NCI-H69 (cell line): ENCODE data around the gene NUMA1.

Source experiments
- DNase-seq: peaks from one replicate; lab custom pipeline; 2025; lab: John Stamatoyannopoulos, UW

The NUMA1 gene, protein sequence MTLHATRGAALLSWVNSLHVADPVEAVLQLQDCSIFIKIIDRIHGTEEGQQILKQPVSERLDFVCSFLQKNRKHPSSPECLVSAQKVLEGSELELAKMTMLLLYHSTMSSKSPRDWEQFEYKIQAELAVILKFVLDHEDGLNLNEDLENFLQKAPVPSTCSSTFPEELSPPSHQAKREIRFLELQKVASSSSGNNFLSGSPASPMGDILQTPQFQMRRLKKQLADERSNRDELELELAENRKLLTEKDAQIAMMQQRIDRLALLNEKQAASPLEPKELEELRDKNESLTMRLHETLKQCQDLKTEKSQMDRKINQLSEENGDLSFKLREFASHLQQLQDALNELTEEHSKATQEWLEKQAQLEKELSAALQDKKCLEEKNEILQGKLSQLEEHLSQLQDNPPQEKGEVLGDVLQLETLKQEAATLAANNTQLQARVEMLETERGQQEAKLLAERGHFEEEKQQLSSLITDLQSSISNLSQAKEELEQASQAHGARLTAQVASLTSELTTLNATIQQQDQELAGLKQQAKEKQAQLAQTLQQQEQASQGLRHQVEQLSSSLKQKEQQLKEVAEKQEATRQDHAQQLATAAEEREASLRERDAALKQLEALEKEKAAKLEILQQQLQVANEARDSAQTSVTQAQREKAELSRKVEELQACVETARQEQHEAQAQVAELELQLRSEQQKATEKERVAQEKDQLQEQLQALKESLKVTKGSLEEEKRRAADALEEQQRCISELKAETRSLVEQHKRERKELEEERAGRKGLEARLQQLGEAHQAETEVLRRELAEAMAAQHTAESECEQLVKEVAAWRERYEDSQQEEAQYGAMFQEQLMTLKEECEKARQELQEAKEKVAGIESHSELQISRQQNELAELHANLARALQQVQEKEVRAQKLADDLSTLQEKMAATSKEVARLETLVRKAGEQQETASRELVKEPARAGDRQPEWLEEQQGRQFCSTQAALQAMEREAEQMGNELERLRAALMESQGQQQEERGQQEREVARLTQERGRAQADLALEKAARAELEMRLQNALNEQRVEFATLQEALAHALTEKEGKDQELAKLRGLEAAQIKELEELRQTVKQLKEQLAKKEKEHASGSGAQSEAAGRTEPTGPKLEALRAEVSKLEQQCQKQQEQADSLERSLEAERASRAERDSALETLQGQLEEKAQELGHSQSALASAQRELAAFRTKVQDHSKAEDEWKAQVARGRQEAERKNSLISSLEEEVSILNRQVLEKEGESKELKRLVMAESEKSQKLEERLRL (N-terminal part only)

DNA sequence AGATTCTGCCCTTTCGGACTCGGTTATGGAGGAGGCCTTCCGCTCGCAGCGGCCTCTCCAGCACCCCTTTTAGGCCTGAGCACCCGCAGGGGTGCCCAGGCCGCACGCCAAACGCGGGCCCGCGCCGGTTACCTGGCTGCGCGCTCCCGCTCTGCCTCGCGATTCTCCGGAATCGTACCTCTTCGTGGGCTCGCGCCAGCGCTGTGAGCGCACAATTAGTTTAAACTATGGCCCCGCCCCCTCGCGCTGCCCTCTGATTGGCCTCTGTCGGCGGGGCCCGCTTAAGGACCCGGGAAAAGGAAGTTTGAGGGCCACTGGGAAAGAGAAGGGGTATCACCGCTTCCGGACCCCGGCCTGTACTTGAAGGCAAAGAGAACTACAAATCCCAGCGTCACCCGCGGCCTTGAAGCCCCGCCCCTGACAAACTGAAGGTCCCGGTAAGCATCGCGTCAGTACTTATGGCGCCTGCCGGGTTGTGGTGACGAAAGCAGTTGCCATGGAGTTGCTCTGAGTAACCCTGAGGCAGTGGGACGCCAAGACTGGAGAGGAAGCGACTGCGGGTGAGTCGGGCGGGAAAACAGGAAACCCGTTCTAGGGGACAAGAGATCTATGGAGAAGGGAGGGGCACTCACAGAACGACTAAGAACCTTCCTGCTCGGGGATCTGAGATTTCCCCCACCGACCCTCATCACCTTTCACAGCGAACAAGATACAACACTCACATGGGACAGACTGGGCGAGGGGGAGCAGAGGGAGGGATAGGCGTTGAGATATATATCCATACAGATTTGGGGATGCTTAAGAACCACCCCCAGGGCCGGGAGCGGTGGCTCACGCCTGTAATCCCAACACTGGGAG lies at the start of gene NUMA1, which contains the start of gene LRRC51:
NUMA1 (minus strand) TSS at position 217 of the 858 bp plus-strand sequence. CDS start 44,599 bp downstream, outside the sequence.
LRRC51 (plus strand) TSS at position 525 of the 858 bp plus-strand sequence. CDS start 8,234 bp downstream, outside the sequence.
- peak; percentile 100 for DNase-seq

DNA sequence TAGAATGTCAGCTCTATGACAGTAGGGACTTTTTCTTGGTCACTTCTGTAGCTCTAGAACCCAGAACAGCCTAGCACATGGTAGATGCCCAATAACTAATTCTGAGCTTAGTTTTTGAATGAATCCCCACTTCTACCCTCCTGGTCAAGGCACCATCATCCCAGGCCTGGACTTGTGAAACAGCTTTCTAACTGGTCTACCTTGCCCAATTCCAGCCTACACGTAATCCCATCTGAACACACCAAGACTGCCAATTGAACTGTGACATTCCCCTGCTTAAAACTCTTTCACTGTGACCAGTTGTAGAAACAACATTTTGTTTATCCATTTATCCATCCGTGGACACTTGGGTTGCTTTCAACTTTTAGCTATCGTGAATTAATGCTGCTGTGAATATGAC lies 49.0 kb upstream of the NUMA1 start:
- no peak for DNase-seq

DNA sequence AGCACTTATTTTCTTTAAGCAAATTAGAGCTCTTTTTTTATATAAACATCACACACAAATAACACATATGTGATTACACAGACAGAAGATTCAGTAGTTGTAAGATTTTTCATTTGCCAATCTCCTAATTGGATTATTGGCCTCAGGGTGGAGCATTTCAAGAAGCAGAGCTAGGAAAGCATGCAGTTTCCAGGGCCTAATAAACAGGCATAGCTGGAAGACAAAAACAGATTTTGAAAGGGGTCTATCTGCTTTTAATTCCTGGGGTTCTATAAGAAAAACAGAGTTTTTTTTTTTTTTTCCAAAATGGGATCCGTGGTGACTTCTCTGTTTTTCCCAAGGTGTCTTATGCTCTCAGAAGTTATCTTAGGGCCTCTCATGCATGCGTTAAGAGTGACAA lies 47.6 kb upstream of the NUMA1 start:
- DNase-seq: no peak

DNA sequence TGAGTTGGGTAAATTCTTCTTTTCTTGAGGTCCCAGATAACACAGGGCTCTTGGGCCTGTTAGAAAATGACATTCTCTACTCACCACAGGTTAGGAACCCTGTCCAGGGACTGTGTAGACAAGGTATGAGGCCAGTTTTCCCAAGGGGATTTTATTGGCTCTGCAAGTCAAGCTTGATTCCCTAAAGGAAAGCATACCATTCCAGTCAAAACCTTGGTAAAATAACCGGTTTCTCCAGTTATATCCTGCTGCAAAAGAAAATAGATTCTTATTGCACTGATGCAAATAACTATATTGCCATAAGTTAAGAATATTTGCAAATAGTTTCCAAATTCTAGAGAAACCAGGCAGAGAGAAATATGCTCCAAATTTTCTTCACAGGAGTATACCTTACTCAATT lies 45.6 kb upstream of the NUMA1 start:
- no peak for DNase-seq

DNA sequence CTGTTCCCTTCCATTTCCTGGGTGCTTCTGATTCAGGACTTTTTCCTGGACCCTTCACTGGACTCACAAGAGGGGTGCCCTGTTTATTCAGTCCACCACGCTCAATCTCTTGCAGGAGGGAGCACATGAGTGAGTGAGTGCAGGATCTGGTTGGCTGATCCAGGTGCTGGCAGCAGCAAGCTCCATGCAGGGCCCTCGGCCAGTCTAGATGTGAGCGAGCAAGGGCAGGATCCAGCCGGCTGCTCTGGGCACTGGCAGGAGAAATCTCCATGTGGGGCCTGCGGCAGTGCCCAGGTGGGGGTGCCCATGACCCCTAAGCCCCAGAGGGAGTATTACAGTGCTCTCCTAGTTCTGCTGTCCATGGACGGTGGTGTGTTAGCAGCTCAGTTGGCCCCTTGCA lies 43.7 kb upstream of the NUMA1 start:
- DNase-seq: no peak

DNA sequence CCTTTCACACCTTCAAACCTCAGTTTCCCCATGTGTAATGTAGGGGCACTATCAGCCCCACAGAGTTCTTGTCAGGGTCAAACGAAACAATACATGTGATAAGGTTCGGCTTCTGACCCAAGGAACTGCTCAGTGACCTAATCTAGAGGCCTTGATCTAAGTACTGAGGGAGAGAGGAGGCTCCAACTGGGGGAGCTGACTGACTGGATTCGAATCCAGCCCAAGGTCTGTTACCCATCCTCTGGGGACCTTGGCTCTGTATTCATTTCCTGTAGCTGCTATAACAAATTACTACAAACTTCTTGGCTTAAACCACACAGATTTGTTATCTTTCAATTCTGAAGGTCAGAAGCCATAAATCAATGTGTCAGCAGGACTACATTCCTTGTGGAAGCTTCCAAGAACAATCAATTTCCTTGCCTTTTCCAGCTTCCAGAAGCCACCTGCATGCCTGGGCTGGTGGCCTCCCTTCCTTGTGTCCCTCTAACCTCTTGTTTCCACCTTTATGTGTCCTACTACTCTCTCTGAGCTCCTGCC lies 42.8 kb upstream of the NUMA1 start:
- no peak for DNase-seq

DNA sequence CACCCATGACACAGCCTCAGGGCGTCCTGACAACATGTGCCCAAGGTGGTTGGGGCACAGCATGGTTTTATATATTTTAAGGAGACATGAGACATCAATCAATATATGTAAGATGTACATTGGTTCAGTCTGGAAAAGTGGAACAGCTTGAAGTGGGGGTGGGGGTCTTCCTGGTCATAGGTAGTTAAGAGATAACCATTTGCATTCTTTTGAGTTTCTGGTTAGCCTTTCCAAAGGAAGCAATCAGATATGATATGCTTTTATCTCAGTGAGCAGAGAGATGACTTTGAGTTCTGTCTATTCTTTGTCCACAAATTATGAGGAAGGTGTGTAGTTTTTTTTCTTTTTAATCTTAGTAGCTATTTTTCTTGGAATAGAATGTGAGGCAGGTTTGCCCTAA lies 42.3 kb upstream of the NUMA1 start:
- DNase-seq: no peak

DNA sequence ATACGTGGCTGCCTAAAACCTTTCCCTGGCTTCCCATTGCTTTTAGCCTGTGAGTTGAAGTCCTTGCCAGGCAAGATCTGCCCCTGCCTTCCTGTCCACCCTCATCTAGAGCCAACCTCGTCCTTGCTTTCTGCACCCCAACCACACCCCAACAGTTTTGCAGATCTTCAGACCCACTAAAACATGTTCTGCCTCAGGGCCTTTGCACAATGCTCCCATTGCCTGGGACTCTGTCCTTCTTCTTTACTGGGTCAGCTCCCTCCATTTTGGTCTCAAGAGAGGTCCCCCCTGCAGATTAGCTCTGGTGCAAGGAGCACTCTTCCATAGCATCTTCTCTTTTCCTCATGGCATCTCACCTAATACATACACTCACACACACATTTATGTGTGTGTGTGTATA lies 40.6 kb upstream of the NUMA1 start:
- DNase-seq: no peak

DNA sequence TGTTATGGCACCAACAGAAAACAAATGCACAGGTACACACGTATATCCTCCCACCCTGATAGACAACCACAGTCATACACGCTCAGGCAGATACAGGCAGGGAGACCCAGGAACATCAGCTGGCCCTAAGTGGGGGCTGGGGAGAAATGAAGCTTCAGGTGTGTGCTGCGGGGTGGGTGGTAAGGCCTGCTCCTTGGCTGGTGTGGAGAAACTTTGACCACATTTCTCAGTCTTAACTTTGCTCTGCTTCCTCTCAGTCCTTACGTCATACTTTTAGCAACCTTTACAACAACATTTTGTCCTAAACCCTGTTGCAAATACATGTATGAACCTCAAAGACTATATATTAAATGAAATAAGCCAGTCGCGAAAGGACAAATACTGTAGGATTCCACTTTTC lies 38.9 kb upstream of the NUMA1 start:
- no peak for DNase-seq

DNA sequence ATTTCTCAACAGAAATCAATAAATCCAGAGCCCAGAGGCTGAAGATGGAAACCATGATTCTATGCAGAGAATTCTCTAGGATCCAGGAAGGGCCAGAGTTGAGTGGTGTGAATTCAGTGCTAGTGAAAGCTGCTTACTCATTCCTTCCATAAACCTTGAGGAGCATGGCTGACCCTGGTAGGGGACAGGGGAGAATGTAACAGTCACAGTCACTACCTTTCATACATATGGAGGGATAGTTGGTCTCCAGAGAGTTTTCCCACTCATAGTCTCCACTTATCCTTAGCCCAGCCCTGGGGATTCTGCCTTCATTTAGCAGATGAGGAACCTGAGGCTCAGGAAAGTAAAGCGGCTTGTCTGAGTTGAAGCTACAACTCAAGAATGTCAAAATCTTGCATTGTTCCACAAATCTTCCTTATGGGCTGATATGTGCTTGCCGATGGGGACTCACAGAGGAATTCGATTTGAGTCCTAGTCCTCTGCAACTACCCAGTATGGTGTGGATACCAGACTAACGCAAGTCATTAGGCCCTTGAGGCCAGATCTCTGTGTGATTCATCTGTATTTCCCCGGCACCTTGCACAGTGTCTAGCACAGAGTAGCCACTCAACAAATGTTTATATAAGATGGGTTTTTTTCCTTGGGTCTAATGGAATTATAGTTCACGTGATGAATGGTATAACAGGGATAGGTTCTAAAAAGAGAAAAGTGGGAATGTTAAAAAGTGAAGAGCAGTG lies 35.8 kb upstream of the NUMA1 start:
- no peak for DNase-seq

DNA sequence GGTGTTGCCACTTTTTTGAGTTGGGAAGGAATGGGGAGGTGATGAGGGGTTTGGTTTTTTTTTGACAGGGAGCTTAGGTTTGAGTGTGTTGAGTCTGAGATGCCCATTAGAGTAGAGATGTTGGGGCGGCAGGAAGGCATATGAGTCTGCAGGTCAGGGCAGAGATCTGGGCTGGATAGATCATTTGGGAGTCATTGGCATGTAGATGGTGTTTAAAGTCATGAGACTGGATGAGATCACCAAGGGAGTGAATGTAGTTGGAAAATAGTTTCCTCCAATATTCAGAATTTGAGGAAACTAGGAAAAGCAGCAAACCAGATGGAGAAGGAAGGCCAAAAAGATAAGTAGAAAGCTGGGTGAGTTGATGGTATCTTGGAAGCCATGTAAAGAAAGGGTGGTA lies 34.2 kb upstream of the NUMA1 start:
- no peak for DNase-seq

DNA sequence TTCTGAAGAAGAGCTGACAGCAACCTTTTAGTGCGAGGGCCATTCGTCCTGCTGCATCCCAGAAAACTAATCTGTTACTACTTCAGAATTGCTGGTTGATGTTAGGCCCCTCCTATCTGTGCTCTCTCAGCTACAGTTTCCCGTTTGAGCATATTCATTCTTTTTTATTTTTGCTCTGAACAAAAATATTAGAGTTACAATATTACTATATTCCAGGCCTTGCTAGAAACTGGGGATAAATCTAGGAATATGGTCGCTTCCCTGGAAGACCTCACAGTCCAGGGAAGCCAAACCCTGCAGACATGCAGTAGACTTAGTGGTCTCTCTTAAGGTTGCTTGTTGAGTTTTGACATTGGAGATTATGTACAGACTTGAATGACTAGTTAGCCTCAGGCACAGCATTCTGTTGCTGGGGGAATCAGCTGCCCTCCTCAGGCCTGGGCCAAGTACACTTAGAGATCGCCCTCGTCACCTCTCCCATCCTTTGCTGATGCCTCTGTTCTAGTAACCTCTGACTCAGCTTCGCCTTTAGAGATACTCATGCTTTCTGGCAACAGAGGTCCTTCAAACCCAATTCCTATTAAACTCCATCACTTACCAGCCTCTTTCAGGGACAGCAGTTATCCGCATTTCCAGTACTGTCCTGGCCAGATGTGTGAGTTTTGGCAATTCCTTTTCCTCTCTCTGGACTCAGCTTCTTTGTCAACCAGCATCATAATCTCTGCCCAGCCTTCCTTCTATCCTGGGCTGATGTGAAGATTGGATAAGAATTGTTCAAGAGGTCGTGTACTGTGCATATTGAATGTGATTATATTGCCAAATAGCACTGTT lies 32.9 kb upstream of the NUMA1 start:
- peak; percentile 42 for DNase-seq

DNA sequence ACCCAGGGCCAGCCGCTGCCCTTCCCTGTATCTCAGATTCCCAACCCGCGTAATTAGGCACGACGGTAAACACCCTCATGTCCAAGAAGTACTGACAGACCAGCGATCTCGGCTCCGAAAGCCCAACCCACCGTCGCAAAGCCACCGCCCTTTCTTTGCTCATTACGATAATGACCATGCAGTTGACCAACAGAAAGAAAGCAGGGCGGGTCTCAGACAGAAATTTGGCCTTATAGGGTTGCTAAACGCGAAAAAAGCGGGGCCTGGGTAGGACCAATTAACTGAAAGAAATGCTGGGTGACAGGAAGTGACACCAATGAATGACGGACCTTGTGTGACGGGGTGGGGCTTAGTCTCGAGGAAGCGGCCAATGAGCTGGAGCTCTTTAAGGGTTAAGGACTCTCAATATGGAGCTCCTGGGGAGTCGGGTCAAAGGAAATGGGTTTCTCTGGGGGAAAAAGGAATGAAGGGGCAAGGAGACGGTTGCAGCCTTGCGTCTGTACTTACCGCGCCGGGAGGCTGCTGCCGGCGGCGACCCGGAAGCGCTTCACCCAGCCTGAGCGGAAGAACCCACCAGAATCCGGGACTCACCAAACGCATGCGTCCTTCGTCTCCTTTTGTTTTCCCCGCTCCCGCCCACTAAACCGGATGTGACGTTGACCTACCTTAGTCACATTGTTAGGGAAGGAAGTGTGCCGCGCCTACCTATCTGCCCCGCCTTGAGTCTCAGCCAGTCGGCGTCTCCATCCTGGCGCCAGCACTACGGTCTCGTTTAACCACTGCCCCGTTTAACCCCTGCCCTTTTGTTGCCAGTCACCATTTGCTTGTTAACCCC lies 32.0 kb upstream of the NUMA1 start, which contains the start of gene ANAPC15:
ANAPC15 (minus strand) TSS at position 553 of the 835 bp plus-strand sequence. CDS start 1,419 bp downstream, outside the sequence.
- DNase-seq: peak; percentile 100

DNA sequence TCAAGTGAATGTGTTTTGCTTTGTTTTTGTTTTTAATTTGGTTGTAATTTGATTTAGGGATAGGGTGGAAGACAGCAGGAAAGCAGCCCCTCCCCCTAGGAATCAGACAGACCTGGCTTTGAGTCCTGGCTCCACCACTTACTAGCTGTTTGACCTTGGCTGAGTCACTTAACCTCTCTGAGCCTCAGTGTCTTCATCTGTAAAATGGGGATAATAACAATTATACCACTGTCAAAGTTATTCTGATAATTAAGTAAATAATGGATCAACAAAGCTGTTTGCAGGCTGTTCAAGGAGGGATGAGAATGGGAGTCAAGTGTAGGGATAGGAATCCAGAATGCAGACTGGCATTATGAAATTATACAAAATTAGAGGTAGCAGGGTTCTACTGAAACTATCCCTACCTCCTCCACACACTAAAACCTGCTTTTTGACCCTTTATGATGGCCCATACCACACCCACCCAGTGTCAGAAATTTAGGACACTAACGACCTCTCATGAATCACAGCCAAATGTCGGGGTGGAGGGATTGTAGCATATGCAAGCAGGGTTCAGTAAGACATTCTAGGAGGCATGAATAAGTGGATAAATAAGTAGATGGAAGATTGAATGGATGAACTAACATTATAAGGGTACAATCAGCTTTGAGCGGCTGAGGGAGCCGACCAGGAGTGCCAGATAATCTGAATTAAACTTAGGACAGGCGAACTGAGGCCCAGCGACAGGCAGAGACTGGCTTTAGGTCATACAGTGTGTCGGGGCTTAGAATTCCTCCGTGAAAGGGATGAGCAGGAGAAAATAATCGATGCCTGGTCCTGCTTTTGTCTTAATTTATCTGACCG lies 31.2 kb upstream of the NUMA1 start:
- peak; percentile 54 for DNase-seq

DNA sequence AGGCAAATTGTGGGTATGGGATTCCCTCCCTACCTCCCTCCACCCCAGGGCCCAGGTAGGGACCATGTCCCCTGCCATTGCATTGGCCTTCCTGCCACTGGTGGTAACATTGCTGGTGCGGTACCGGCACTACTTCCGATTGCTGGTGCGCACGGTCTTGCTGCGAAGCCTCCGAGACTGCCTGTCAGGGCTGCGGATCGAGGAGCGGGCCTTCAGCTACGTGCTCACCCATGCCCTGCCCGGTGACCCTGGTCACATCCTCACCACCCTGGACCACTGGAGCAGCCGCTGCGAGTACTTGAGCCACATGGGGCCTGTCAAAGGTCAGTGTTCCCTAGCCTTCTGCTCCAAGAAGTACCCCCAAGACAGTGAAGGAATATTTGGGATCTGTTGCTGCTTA lies 25.5 kb upstream of the NUMA1 start, which contains the start of gene TOMT:
TOMT (plus strand) TSS at position 37 of the 400 bp plus-strand sequence; CDS start at position 65, 28 bp downstream.
- DNase-seq: no peak

DNA sequence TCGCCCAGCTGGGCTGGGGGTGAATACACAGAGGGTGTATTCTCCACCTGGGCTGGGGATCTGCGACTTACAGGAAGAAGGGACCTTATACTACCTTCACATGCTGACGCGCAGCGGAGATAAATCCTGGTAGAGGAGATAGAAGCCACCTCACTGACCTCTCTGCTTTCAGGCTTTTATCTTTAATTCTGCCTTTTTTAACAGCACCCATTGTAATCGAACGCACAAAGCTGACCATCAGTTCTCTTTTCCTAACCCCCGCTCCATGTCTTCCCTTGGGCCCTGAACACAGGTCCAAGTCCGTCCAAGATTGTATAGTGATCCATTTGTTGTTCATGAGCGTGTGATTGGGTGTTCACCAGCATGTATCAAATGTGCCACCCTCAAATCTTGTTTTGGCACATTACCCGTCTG lies 23.4 kb upstream of the NUMA1 start:
- DNase-seq: no peak
